ENCODE results near the gene OR2T33.
"Not testable (repeated sequence)": the region's sequence is repeated elsewhere in the genome, so short reads cannot be mapped to it uniquely, and the experiment has no call there.

Gene OR2T33

GRCh38 chr1:248277876-248278275 is at the start of gene OR2T33:
Gene OR2T33 (minus strand): TSS chr1:248277976. CDS start chr1:248273814, 4,162 bp downstream.
- H3K4me1 ChIP-seq (ENCODE audit: insufficient read depth, low read length), result no peaks in the 10 kb centered on the region
- no peak within 1 kb of the TSS for H3K4me3 ChIP-seq (ENCODE audit: low read length)
- no peak within 1 kb of the TSS for H2AFZ ChIP-seq (ENCODE audit: low read depth, low read length)
- no peaks in the 10 kb centered on the region for H3K9me3 ChIP-seq (ENCODE audit: low read length)
- no peaks in the 10 kb centered on the region for H3K27me3 ChIP-seq (ENCODE audit: insufficient read depth, low read length)
- no peaks in the 10 kb centered on the region for H3K36me3 ChIP-seq (ENCODE audit: insufficient read depth, low read length)

GRCh38 chr1:248324468-248324867 is 46.7 kb upstream of the OR2T33 start, which contains the start of gene OR2M7:
Gene OR2M7 (minus strand): TSS chr1:248324568. CDS start chr1:248324568, 0 bp downstream.
- Histone ChIP-seq H2AFZ (ENCODE audit: low read depth, low read length) (no peak within 1 kb of the TSS), H3K36me3 (ENCODE audit: insufficient read depth, low read length) (no peaks in the 10 kb centered on the region), H3K9me3 (ENCODE audit: low read length) (no peaks in the 10 kb centered on the region), H3K4me1 (ENCODE audit: insufficient read depth, low read length) (no peaks in the 10 kb centered on the region), H3K4me3 (ENCODE audit: low read length) (no peak within 1 kb of the TSS), H3K27me3 (ENCODE audit: insufficient read depth, low read length) (no peaks in the 10 kb centered on the region)

GRCh38 chr1:248316796-248317195 is 39.0 kb upstream of the OR2T33 start:
- H2AFZ ChIP-seq (ENCODE audit: low read depth, low read length), result no peak overlapping the region
- no peaks in the 10 kb centered on the region for H3K9me3 ChIP-seq (ENCODE audit: low read length)
- H3K4me1 ChIP-seq (ENCODE audit: insufficient read depth, low read length), result no peaks in the 10 kb centered on the region
- H3K36me3 ChIP-seq (ENCODE audit: insufficient read depth, low read length), result no peaks in the 10 kb centered on the region
- H3K4me3 ChIP-seq (ENCODE audit: low read length), result no peak overlapping the region
- H3K27me3 ChIP-seq (ENCODE audit: insufficient read depth, low read length), result no peaks in the 10 kb centered on the region

GRCh38 chr1:248306740-248307139 is 29.0 kb upstream of the OR2T33 start:
- not testable (repeated sequence) for H2AFZ ChIP-seq (ENCODE audit: low read depth, low read length); H3K4me1 ChIP-seq (ENCODE audit: insufficient read depth, low read length); H3K27me3 ChIP-seq (ENCODE audit: insufficient read depth, low read length); H3K36me3 ChIP-seq (ENCODE audit: insufficient read depth, low read length); H3K9me3 ChIP-seq (ENCODE audit: low read length); H3K4me3 ChIP-seq (ENCODE audit: low read length)

GRCh38 chr1:248306103-248306502 is 28.3 kb upstream of the OR2T33 start:
- no peaks in the 10 kb centered on the region for H3K36me3 ChIP-seq (ENCODE audit: insufficient read depth, low read length)
- H3K27me3 ChIP-seq (ENCODE audit: insufficient read depth, low read length), result no peaks in the 10 kb centered on the region
- H3K4me1 ChIP-seq (ENCODE audit: insufficient read depth, low read length), result no peaks in the 10 kb centered on the region
- H2AFZ ChIP-seq (ENCODE audit: low read depth, low read length), result no peak overlapping the region
- H3K9me3 ChIP-seq (ENCODE audit: low read length), result no peaks in the 10 kb centered on the region
- H3K4me3 ChIP-seq (ENCODE audit: low read length), result no peak overlapping the region

DNA sequence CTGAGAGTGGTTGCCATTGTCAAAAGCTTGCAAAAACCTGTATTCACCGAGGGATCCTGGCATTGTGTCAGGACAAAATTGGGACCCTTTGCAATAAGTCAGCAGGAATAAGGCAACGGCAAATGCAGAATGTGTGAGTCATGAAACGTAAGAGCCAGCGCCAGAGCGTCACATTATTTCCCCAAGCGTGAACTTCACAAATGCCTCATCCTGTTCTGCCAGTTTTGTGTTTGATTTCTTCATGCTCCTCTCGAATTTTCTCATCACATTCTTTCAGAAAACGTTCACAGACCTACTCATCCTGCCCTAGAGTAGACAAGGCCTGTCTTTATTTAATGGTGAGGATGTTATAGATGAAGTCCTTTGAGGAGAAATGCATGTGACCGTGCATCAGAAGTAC is 27.9 kb upstream of the OR2T33 start:
- H3K4me3 ChIP-seq (ENCODE audit: low read length); H3K4me1 ChIP-seq (ENCODE audit: insufficient read depth, low read length); H3K36me3 ChIP-seq (ENCODE audit: insufficient read depth, low read length); H3K27me3 ChIP-seq (ENCODE audit: insufficient read depth, low read length); H3K9me3 ChIP-seq (ENCODE audit: low read length); H2AFZ ChIP-seq (ENCODE audit: low read depth, low read length): not testable (repeated sequence)

GRCh38 chr1:248303324-248303723 is 25.5 kb upstream of the OR2T33 start, which contains the start of gene OR2T12:
Gene OR2T12 (minus strand): TSS chr1:248303424. CDS start chr1:248295578, 7,846 bp downstream.
- Histone ChIP-seq H3K9me3 (ENCODE audit: low read length) (no peaks in the 10 kb centered on the region), H2AFZ (ENCODE audit: low read depth, low read length) (no peak within 1 kb of the TSS), H3K36me3 (ENCODE audit: insufficient read depth, low read length) (no peaks in the 10 kb centered on the region), H3K27me3 (ENCODE audit: insufficient read depth, low read length) (no peaks in the 10 kb centered on the region), H3K4me1 (ENCODE audit: insufficient read depth, low read length) (no peaks in the 10 kb centered on the region), H3K4me3 (ENCODE audit: low read length) (no peak within 1 kb of the TSS)

GRCh38 chr1:248288391-248288790 is 10.6 kb upstream of the OR2T33 start:
- no peaks in the 10 kb centered on the region for H3K4me1 ChIP-seq (ENCODE audit: insufficient read depth, low read length)
- no peaks in the 10 kb centered on the region for H3K9me3 ChIP-seq (ENCODE audit: low read length)
- H3K4me3 ChIP-seq (ENCODE audit: low read length), result no peak overlapping the region
- H3K36me3 ChIP-seq (ENCODE audit: insufficient read depth, low read length), result no peaks in the 10 kb centered on the region
- H2AFZ ChIP-seq (ENCODE audit: low read depth, low read length), result no peak overlapping the region
- H3K27me3 ChIP-seq (ENCODE audit: insufficient read depth, low read length), result no peaks in the 10 kb centered on the region

DNA sequence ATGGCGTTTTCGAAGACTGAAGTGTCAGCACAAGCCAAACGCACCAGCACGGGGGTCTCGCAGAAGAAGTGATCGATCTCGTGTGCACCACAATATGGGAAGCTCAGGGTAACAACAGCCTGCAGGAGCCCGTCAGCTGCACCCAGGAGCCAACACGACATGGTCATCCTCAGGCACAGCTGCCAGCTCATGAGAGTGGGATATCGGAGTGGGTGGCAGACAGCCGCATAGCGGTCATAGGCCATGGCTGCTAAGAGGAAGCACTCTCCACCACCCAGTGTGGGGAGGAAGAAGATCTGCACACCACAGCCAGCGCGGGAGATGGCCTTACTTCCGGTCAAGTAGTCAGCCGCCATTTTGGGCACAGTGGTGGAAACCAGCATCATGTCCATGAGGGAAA is 4.6 kb downstream of the OR2T33 start:
- not testable (repeated sequence) for H3K27me3 ChIP-seq (ENCODE audit: insufficient read depth, low read length); H3K36me3 ChIP-seq (ENCODE audit: insufficient read depth, low read length); H2AFZ ChIP-seq (ENCODE audit: low read depth, low read length); H3K4me1 ChIP-seq (ENCODE audit: insufficient read depth, low read length); H3K9me3 ChIP-seq (ENCODE audit: low read length); H3K4me3 ChIP-seq (ENCODE audit: low read length)

DNA sequence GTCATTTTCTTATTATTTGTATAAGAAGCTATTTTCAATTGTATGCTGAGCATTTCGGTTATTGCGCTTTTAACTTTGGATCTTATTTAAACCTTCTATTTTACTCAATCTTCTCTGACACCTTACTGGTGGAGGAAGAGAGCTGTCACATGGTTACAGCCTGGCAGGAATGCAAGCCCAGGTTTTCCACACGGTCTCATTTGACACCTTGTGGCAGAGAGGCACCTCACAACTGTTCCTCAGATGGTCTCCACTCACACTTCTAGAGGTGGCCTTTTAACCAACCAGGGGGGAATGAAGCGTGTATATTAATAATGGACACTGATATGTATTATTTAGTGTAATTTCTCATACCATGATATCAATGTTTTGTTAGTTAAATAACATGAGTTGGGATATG is 9.6 kb downstream of the OR2T33 start:
- Histone ChIP-seq H3K9me3 (ENCODE audit: low read length) (no peaks in the 10 kb centered on the region), H2AFZ (ENCODE audit: low read depth, low read length) (no peak overlapping the region), H3K27me3 (ENCODE audit: insufficient read depth, low read length) (no peaks in the 10 kb centered on the region), H3K36me3 (ENCODE audit: insufficient read depth, low read length) (no peaks in the 10 kb centered on the region), H3K4me3 (ENCODE audit: low read length) (no peak overlapping the region), H3K4me1 (ENCODE audit: insufficient read depth, low read length) (peaks cover 2% of the 10 kb centered on the region)

- H3K36me3 ChIP-seq (ENCODE audit: insufficient read depth, low read length); H3K4me3 ChIP-seq (ENCODE audit: low read length); H3K9me3 ChIP-seq (ENCODE audit: low read length); H3K4me1 ChIP-seq (ENCODE audit: insufficient read depth, low read length); H2AFZ ChIP-seq (ENCODE audit: low read depth, low read length); H3K27me3 ChIP-seq (ENCODE audit: insufficient read depth, low read length): not testable (repeated sequence)
Measured at GRCh38 chr1:248259309-248259708, 18.5 kb downstream of the OR2T33 start.

- H3K4me1 ChIP-seq (ENCODE audit: insufficient read depth, low read length), result no peaks in the 10 kb centered on the region
- H3K27me3 ChIP-seq (ENCODE audit: insufficient read depth, low read length), result no peaks in the 10 kb centered on the region
- H3K36me3 ChIP-seq (ENCODE audit: insufficient read depth, low read length), result no peaks in the 10 kb centered on the region
- no peak overlapping the region for H3K4me3 ChIP-seq (ENCODE audit: low read length)
- no peaks in the 10 kb centered on the region for H3K9me3 ChIP-seq (ENCODE audit: low read length)
- no peak overlapping the region for H2AFZ ChIP-seq (ENCODE audit: low read depth, low read length)
Measured at GRCh38 chr1:248243204-248243603, 34.6 kb downstream of the OR2T33 start.

DNA sequence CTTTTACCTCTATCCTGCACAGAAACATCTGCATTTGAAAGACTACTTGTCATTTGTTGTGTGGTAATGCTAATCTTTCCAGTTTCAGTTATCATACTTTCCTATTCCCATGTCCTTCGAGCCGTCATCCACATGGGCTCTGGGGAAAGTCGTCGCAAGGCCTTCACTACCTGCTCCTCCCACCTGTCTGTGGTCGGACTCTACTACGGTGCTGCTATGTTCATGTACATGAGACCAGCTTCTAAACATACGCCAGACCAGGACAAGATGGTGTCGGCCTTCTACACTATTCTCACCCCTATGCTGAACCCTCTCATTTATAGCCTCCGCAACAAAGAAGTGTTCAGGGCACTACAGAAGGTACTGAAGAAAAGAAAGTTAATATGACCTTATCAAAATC is 38.3 kb downstream of the OR2T33 start:
- H3K4me3 ChIP-seq (ENCODE audit: low read length), result no peak overlapping the region
- no peaks in the 10 kb centered on the region for H3K4me1 ChIP-seq (ENCODE audit: insufficient read depth, low read length)
- H3K27me3 ChIP-seq (ENCODE audit: insufficient read depth, low read length), result no peaks in the 10 kb centered on the region
- H2AFZ ChIP-seq (ENCODE audit: low read depth, low read length), result no peak overlapping the region
- no peaks in the 10 kb centered on the region for H3K9me3 ChIP-seq (ENCODE audit: low read length)
- H3K36me3 ChIP-seq (ENCODE audit: insufficient read depth, low read length), result no peaks in the 10 kb centered on the region

DNA sequence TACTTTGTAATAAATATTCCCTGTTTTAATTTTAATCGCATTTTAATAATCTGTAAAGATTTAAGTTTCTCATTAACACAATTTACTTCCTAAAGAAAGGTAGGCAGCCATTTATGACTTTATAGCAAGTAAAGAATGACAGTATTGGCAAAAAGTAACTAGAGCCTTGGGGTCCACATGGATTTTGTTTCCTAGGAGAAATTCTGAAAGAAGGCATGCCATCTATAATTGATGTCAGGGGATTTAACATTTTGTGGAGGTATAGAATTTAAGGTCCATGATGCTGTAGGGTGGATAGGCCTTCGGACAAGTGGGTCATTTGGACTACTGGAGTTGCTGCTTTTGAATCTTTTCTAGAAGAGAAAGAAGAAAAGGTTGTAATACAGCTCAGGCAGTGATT is 46.7 kb downstream of the OR2T33 start, which contains the start of gene OR2M4:
Gene OR2M4 (plus strand): TSS at position 301 of the 400 bp plus-strand sequence. CDS start 7,512 bp downstream, outside the sequence.
- Histone ChIP-seq H3K36me3 (ENCODE audit: insufficient read depth, low read length) (no peaks in the 10 kb centered on the region), H3K9me3 (ENCODE audit: low read length) (no peaks in the 10 kb centered on the region), H2AFZ (ENCODE audit: low read depth, low read length) (no peak within 1 kb of the TSS), H3K4me3 (ENCODE audit: low read length) (no peak within 1 kb of the TSS), H3K4me1 (ENCODE audit: insufficient read depth, low read length) (no peaks in the 10 kb centered on the region), H3K27me3 (ENCODE audit: insufficient read depth, low read length) (peaks cover 3% of the 10 kb centered on the region)
